Measurements from ENCODE around the gene DYNC2I2. TPM values are rescaled to one million over a fixed set of nuclear protein-coding genes. Genes with fewer than 3 reads are reported as not detected.
"Not testable (repeated sequence)": the region's sequence is repeated elsewhere in the genome, so short reads cannot be mapped to it uniquely, and the experiment has no call there.

The DYNC2I2 gene
- total and polyA plus RNA-seq, 2 donors (not counting 3 experiments of a cell fraction or from before 2014, with no cell fraction given), result 73.6 to 82.6 TPM

DNA sequence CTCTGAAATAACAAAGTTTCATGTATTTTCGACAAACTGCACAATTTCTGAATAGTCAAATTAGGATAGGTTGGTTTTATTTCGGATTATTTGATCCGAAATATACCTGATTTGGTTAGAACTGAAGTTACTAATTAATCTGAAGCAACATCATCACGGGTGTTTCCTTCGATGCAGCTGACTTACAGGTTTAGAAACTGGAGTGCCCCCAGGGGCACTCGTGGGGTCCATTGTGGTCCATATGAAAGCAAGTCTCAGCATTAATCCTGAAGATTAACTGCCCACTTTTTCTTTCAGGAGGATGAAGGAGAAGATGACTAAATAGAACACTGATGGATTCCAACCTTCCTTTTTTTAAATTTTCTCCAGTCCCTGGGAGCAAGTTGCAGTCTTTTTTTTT is 37.7 kb upstream of the DYNC2I2 start:
- Histone ChIP-seq H3K9ac (replicated peaks; ENCODE audit: extremely low read depth, insufficient read depth, low read length) (no peak overlapping the region), H3K27ac (ENCODE audit: insufficient read depth, low read depth, low read length) (no peak overlapping the region), H3K27me3 (ENCODE audit: control insufficient read depth in 2 of 2, insufficient read depth in 2 of 2, low read length in 2 of 2) (no peaks in the 10 kb centered on the region), H2AFZ (ENCODE audit: low read depth, low read length) (no peak overlapping the region), H4K20me1 (replicated peaks; ENCODE audit: control insufficient read depth, extremely low read depth, insufficient read depth, low read length) (peaks cover 5% of the 10 kb centered on the region), H3K9me1 (replicated peaks; ENCODE audit: control insufficient read depth, extremely low read depth, insufficient read depth, low read length) (no peaks in the 10 kb centered on the region), H3K4me3 (replicated peaks in 1 of 3; ENCODE audit: insufficient read depth in 1 of 3, low read depth in 1 of 3, low read length in 3 of 3) (no peak overlapping the region), H3K4me1 (ENCODE audit: control insufficient read depth, extremely low read depth, insufficient read depth, low read length) (peaks cover 10% of the 10 kb centered on the region), H3K9me3 (replicated peaks; ENCODE audit: control insufficient read depth, insufficient read depth, low read length) (no peaks in the 10 kb centered on the region), H3K79me2 (ENCODE audit: control insufficient read depth, insufficient read depth, low read length) (peaks cover 48% of the 10 kb centered on the region), H3K4me2 (ENCODE audit: insufficient read depth, low read length) (no peak overlapping the region), H3K36me3 (ENCODE audit: control insufficient read depth in 2 of 2, extremely low read depth in 1 of 2, insufficient read depth in 2 of 2, low read length in 2 of 2) (peaks cover 19 to 32% of the 10 kb centered on the region in 2 experiments)
- FAIRE-seq (no peak), DNase-seq (ENCODE audit: low read depth, low spot score) (no peak)
- POLR2A ChIA-PET, result no interaction called here
- intact Hi-C loops (cut with micrococcal nuclease), result no loop called here
- TF ChIP-seq EZH2 (IDR thresholded peaks at IDR 0.05; ENCODE audit: borderline replicate concordance, low read depth, low read length, severe bottlenecking) (no peak), GATA2 (IDR thresholded peaks at IDR 0.05; ENCODE audit: insufficient read depth, insufficient read length, low read depth, low read length) (no peak), JUN (IDR thresholded peaks at IDR 0.05; ENCODE audit: borderline replicate concordance, insufficient read depth, insufficient read length, low read depth) (no peak), FOS (IDR thresholded peaks at IDR 0.05; ENCODE audit: borderline replicate concordance, insufficient read depth, low read length) (no peak)
- TF ChIP-seq, protein P1, sequence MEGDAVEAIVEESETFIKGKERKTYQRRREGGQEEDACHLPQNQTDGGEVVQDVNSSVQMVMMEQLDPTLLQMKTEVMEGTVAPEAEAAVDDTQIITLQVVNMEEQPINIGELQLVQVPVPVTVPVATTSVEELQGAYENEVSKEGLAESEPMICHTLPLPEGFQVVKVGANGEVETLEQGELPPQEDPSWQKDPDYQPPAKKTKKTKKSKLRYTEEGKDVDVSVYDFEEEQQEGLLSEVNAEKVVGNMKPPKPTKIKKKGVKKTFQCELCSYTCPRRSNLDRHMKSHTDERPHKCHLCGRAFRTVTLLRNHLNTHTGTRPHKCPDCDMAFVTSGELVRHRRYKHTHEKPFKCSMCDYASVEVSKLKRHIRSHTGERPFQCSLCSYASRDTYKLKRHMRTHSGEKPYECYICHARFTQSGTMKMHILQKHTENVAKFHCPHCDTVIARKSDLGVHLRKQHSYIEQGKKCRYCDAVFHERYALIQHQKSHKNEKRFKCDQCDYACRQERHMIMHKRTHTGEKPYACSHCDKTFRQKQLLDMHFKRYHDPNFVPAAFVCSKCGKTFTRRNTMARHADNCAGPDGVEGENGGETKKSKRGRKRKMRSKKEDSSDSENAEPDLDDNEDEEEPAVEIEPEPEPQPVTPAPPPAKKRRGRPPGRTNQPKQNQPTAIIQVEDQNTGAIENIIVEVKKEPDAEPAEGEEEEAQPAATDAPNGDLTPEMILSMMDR (IDR thresholded peaks at IDR 0.05; ENCODE audit: extremely low read depth in 1 of 2, insufficient read depth in 1 of 2, low read depth in 1 of 2, low read length in 2 of 2), result no peak
- TF ChIP-seq, protein P2, sequence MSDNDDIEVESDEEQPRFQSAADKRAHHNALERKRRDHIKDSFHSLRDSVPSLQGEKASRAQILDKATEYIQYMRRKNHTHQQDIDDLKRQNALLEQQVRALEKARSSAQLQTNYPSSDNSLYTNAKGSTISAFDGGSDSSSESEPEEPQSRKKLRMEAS (IDR thresholded peaks at IDR 0.05; ENCODE audit: insufficient read depth, insufficient read length), result no peak
- CTCF ChIA-PET, result interaction anchor here (2.1 kb wide), 1 partner anchor 8 kb away, joined by 12 read pairs; the partner anchor contains the start of gene PKN3
- no TSS peak for BruUV-seq (replicated peaks)
- dilution Hi-C loops (cut with MboI; ENCODE audit: extremely low pct_ligation_motif_present, low sequenced_read_pairs), result no loop called here

DNA sequence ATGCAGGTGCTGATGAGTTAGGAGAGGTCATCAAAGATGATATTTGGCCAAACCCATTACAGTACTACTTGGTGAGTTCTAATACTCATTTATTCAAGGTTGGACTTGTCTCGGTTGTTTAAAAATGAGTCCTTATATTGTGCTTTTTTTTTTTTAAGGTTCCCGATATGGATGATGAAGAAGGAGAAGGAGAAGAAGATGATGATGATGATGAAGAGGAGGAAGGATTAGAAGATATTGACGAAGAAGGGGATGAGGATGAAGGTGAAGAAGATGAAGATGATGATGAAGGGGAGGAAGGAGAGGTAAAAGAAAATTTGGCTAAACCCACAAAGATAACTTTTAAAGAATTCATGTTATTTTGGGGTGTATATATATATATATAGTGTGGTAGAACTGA is 37.1 kb upstream of the DYNC2I2 start:
- H3K9me3 ChIP-seq (replicated peaks; ENCODE audit: control insufficient read depth, insufficient read depth, low read length); H3K9ac ChIP-seq (replicated peaks; ENCODE audit: extremely low read depth, insufficient read depth, low read length); H3K4me2 ChIP-seq (ENCODE audit: insufficient read depth, low read length); H3K9me1 ChIP-seq (replicated peaks; ENCODE audit: control insufficient read depth, extremely low read depth, insufficient read depth, low read length); BruUV-seq (replicated peaks); DNase-seq (ENCODE audit: low read depth, low spot score); intact Hi-C loops (cut with micrococcal nuclease); H3K4me1 ChIP-seq (ENCODE audit: control insufficient read depth, extremely low read depth, insufficient read depth, low read length); dilution Hi-C loops (cut with MboI; ENCODE audit: extremely low pct_ligation_motif_present, low sequenced_read_pairs); POLR2A ChIA-PET; H2AFZ ChIP-seq (ENCODE audit: low read depth, low read length); H3K27me3 ChIP-seq (ENCODE audit: control insufficient read depth in 2 of 2, insufficient read depth in 2 of 2, low read length in 2 of 2); H4K20me1 ChIP-seq (replicated peaks; ENCODE audit: control insufficient read depth, extremely low read depth, insufficient read depth, low read length); H3K27ac ChIP-seq (ENCODE audit: insufficient read depth, low read depth, low read length); FAIRE-seq; H3K4me3 ChIP-seq (replicated peaks in 1 of 3; ENCODE audit: insufficient read depth in 1 of 3, low read depth in 1 of 3, low read length in 3 of 3): not testable (repeated sequence)
- peaks cover 50% of the 10 kb centered on the region for H3K79me2 ChIP-seq (ENCODE audit: control insufficient read depth, insufficient read depth, low read length)
- CTCF ChIA-PET, result interaction anchor here (1.8 to 2.1 kb wide), 2 partner anchors 9 to 58 kb away, joined by 5 to 12 read pairs; partner anchors contain the start of gene PKN3
- peaks cover 19 to 32% of the 10 kb centered on the region in 2 experiments for H3K36me3 ChIP-seq (ENCODE audit: control insufficient read depth in 2 of 2, extremely low read depth in 1 of 2, insufficient read depth in 2 of 2, low read length in 2 of 2)

Measured in endothelial cell of umbilical vein (primary cell).